ENCODE results near the gene ZNF132.
"Not testable (repeated sequence)": the region's sequence is repeated elsewhere in the genome, so short reads cannot be mapped to it uniquely, and the experiment has no call there.

ZNF132 gene

GRCh38 chr19:58466760-58467589 lies 27.0 kb upstream of the ZNF132 start, which contains the start of gene ZNF324:
Gene ZNF324, plus strand, starts transcription at chr19:58467080. Its CDS starts 2,106 bp downstream, at chr19:58469186.
- DNase-seq = peak; percentile 99

GRCh38 chr19:58466089-58466759 lies 26.3 kb upstream of the ZNF132 start:
- DNase-seq = no peak

- DNase-seq = no peak
These were observed 20.1 kb upstream of the ZNF132 start for GRCh38 chr19:58460039-58460438.

GRCh38 chr19:58456111-58456510 lies 16.2 kb upstream of the ZNF132 start:
- no peak for DNase-seq

GRCh38 chr19:58455306-58455705 lies 15.4 kb upstream of the ZNF132 start:
- DNase-seq = no peak

- no peak for DNase-seq
These were observed 13.8 kb upstream of the ZNF132 start for GRCh38 chr19:58453743-58454142.

GRCh38 chr19:58451358-58452101 lies 11.6 kb upstream of the ZNF132 start, which contains the start of gene ZNF324B:
Gene ZNF324B, plus strand, starts transcription at chr19:58451622. Its CDS starts 2,080 bp downstream, at chr19:58453702.
- DNase-seq = peak; percentile 99

GRCh38 chr19:58450856-58451357 lies 11.0 kb upstream of the ZNF132 start:
- DNase-seq = no peak

- not testable (repeated sequence) for DNase-seq
These were observed 10.0 kb upstream of the ZNF132 start for GRCh38 chr19:58449980-58450379.

- not testable (repeated sequence) for DNase-seq
These were observed 8.9 kb upstream of the ZNF132 start for GRCh38 chr19:58448860-58449259.

GRCh38 chr19:58442986-58443385 lies 3.0 kb upstream of the ZNF132 start:
- not testable (repeated sequence) for DNase-seq

GRCh38 chr19:58440556-58440955 lies 603 bp upstream of the ZNF132 start:
- DNase-seq = peak; percentile 14

- DNase-seq = no peak
These were observed 5.7 kb downstream of the ZNF132 start for GRCh38 chr19:58434217-58434616.

- no peak for DNase-seq
These were observed 10.2 kb downstream of the ZNF132 start for GRCh38 chr19:58429745-58430144.

- no peak for DNase-seq
These were observed 11.3 kb downstream of the ZNF132 start for GRCh38 chr19:58428617-58429016.

- DNase-seq = no peak
These were observed 22.9 kb downstream of the ZNF132 start for GRCh38 chr19:58417071-58417470.

- no peak for DNase-seq
These were observed 23.3 kb downstream of the ZNF132 start for GRCh38 chr19:58416604-58417003.

- DNase-seq = peak; percentile 76
These were observed 30.8 kb downstream of the ZNF132 start for GRCh38 chr19:58409010-58409790.

- peak; percentile 99 for DNase-seq
These were observed 31.6 kb downstream of the ZNF132 start, which contains the start of gene ZNF584 for GRCh38 chr19:58408152-58409009. Gene ZNF584, plus strand, starts transcription at chr19:58408649. Its CDS starts 499 bp downstream, at chr19:58409148.

GRCh38 chr19:58407658-58408151 lies 32.2 kb downstream of the ZNF132 start:
- DNase-seq = peak; percentile 47
